ENCODE data around the gene PTPN13. TPM values are rescaled to one million over a fixed set of nuclear protein-coding genes. Genes with fewer than 3 reads are reported as not detected.

The PTPN13 gene
- total RNA-seq, 1 donor from 2014 or later, result 5.6 TPM

GRCh38 chr4:86762649-86763048, 168.5 kb downstream of the PTPN13 start:
- Mint-ChIP-seq H3K4me1 (ENCODE audit: unreplicated experiment) (no peaks in the 10 kb centered on the region), H3K36me3 (ENCODE audit: low read depth, unreplicated experiment) (no peaks in the 10 kb centered on the region), H3K4me3 (ENCODE audit: unreplicated experiment) (no peak overlapping the region), H3K27ac (ENCODE audit: unreplicated experiment) (no peak overlapping the region), H3K27me3 (ENCODE audit: unreplicated experiment) (no peaks in the 10 kb centered on the region), H3K9me3 (ENCODE audit: unreplicated experiment) (no peaks in the 10 kb centered on the region)
- no peak for TF ChIP-seq CTCF (IDR thresholded peaks at IDR 0.05; ENCODE audit: unreplicated experiment)
- no peak for DNase-seq (ENCODE audit: low spot score)

- DNase-seq (ENCODE audit: low spot score), result no peak
- TF ChIP-seq CTCF (IDR thresholded peaks at IDR 0.05; ENCODE audit: unreplicated experiment), result no peak
- Mint-ChIP-seq H3K4me1 (ENCODE audit: unreplicated experiment) (no peaks in the 10 kb centered on the region), H3K4me3 (ENCODE audit: unreplicated experiment) (no peak overlapping the region), H3K27me3 (ENCODE audit: unreplicated experiment) (no peaks in the 10 kb centered on the region), H3K36me3 (ENCODE audit: low read depth, unreplicated experiment) (no peaks in the 10 kb centered on the region), H3K27ac (ENCODE audit: unreplicated experiment) (no peak overlapping the region), H3K9me3 (ENCODE audit: unreplicated experiment) (no peaks in the 10 kb centered on the region)
Observed at GRCh38 chr4:86769794-86770193, 175.7 kb downstream of the PTPN13 start.

- no peak for DNase-seq (ENCODE audit: low spot score)
- H3K4me1 Mint-ChIP-seq (ENCODE audit: unreplicated experiment), result no peaks in the 10 kb centered on the region
- no peaks in the 10 kb centered on the region for H3K36me3 Mint-ChIP-seq (ENCODE audit: low read depth, unreplicated experiment)
- H3K27me3 Mint-ChIP-seq (ENCODE audit: unreplicated experiment), result no peaks in the 10 kb centered on the region
- no peak for TF ChIP-seq CTCF (IDR thresholded peaks at IDR 0.05; ENCODE audit: unreplicated experiment)
- no peak overlapping the region for H3K27ac Mint-ChIP-seq (ENCODE audit: unreplicated experiment)
- H3K9me3 Mint-ChIP-seq (ENCODE audit: unreplicated experiment), result no peaks in the 10 kb centered on the region
- H3K4me3 Mint-ChIP-seq (ENCODE audit: unreplicated experiment), result no peak overlapping the region
Observed at GRCh38 chr4:86771141-86771540, 177.0 kb downstream of the PTPN13 start.

GRCh38 chr4:86775061-86775460, 180.9 kb downstream of the PTPN13 start:
- H3K36me3 Mint-ChIP-seq (ENCODE audit: low read depth, unreplicated experiment), result no peaks in the 10 kb centered on the region
- H3K27ac Mint-ChIP-seq (ENCODE audit: unreplicated experiment), result no peak overlapping the region
- no peaks in the 10 kb centered on the region for H3K9me3 Mint-ChIP-seq (ENCODE audit: unreplicated experiment)
- no peak overlapping the region for H3K4me3 Mint-ChIP-seq (ENCODE audit: unreplicated experiment)
- no peaks in the 10 kb centered on the region for H3K4me1 Mint-ChIP-seq (ENCODE audit: unreplicated experiment)
- TF ChIP-seq CTCF (IDR thresholded peaks at IDR 0.05; ENCODE audit: unreplicated experiment), result no peak
- DNase-seq (ENCODE audit: low spot score), result no peak
- no peaks in the 10 kb centered on the region for H3K27me3 Mint-ChIP-seq (ENCODE audit: unreplicated experiment)

GRCh38 chr4:86778175-86778574, 184.1 kb downstream of the PTPN13 start:
- DNase-seq (ENCODE audit: low spot score), result no peak
- H3K36me3 Mint-ChIP-seq (ENCODE audit: low read depth, unreplicated experiment), result no peaks in the 10 kb centered on the region
- H3K9me3 Mint-ChIP-seq (ENCODE audit: unreplicated experiment), result no peaks in the 10 kb centered on the region
- H3K4me1 Mint-ChIP-seq (ENCODE audit: unreplicated experiment), result no peaks in the 10 kb centered on the region
- H3K27me3 Mint-ChIP-seq (ENCODE audit: unreplicated experiment), result no peaks in the 10 kb centered on the region
- H3K4me3 Mint-ChIP-seq (ENCODE audit: unreplicated experiment), result no peak overlapping the region
- no peak overlapping the region for H3K27ac Mint-ChIP-seq (ENCODE audit: unreplicated experiment)
- no peak for TF ChIP-seq CTCF (IDR thresholded peaks at IDR 0.05; ENCODE audit: unreplicated experiment)

Data from endothelial cell (in vitro differentiated cells).